GM19438 (cell line): ENCODE data around the gene KRTAP5-4.
"Not testable (repeated sequence)": the region's sequence is repeated elsewhere in the genome, so short reads cannot be mapped to it uniquely, and the experiment has no call there.

ENCODE experiments used
- ATAC-seq: cut with Tn5 transposase; IDR thresholded peaks from one replicate; pipeline ENCODE4 v1.9.1; 2021; ENCODE audit warnings: low read depth; ENCODE audit not compliant: unreplicated experiment

KRTAP5-4 gene

GRCh38 chr11:1605923-1606322, 16.0 kb downstream of the KRTAP5-4 start:
- peak; percentile 66 for ATAC-seq

DNA sequence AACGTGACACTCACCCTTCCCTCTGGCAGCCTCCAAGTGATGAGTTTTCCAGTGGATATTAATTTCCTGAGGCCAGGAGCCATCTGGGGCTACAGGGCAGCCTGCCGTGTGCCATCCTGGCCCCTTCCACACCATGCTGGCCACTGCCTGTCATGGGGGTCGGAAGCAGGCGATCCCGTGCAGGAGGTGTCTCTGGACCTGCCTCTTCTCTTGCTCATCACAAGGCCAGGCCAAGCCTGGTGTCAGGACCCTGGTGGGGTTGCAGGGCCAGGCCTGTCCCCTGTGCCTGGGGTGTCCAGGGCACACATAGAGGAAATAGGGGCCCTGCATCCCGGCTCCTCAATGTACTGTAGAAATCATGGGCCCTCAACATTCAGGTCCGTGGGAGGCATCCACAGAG, 17.2 kb downstream of the KRTAP5-4 start:
- no peak for ATAC-seq

DNA sequence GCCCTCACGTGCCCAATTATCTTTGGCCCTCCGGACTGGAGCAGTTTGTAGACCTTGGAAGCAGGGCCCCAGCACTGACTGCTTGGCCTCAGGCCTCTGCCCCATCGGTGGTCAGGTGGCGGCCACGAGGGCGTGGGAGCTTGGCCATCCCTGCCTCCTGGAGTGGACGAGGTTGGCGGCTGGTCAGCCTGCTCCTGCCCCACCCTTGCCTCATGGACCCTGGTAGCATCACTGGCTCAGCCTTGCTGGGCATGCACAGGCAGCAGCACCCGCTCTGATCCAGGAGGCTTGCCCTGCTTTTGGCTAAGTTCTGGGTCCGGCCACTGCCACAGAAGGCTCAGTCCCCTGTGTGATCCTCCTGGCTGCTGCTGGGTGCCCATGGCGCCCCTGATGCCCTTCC, 17.8 kb downstream of the KRTAP5-4 start:
- ATAC-seq: no peak

GRCh38 chr11:1603629-1604028, 18.3 kb downstream of the KRTAP5-4 start:
- no peak for ATAC-seq

GRCh38 chr11:1601663-1602062, 20.3 kb downstream of the KRTAP5-4 start:
- not testable (repeated sequence) for ATAC-seq

DNA sequence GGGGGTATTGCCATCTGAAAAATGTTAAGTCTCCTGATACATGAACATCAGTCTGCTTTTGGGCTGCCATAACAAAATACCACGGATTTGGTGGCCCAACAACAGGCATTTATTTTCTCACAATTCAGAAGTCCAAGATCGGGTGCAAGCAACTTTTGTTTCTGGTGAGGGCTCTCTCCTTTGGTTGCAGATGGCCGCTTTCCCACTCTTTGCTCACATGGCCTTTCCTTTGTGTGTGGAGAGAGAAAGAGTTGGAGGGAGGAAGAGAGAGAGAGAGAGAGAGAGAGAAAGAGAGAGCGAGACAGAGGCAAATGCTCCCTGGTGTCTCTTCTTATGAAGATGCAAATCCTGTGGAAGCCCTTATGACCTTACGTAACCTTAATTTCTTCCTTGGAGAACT, 21.3 kb downstream of the KRTAP5-4 start:
- no peak for ATAC-seq

- ATAC-seq: no peak
These were observed 23.1 kb downstream of the KRTAP5-4 start for GRCh38 chr11:1598816-1599215.

DNA sequence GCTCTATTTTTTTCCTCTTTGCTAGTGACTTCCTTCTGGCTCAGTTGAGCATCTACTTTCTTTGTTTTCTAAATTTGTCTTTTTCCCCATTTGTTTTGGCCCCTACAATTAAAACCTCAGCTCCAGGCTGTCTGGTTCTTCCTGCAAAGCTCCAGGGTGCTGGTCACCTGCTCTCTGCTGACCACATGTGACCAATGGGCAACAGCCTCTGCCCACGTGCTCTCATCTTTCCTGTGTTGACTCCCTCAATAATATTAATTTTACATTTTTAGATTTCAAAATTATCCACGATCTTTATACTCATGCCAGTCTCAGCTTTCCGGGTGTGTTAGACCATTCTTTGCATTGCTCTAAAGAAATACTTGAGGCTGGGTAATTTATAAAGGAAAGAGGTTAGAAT, 23.5 kb downstream of the KRTAP5-4 start:
- not testable (repeated sequence) for ATAC-seq

DNA sequence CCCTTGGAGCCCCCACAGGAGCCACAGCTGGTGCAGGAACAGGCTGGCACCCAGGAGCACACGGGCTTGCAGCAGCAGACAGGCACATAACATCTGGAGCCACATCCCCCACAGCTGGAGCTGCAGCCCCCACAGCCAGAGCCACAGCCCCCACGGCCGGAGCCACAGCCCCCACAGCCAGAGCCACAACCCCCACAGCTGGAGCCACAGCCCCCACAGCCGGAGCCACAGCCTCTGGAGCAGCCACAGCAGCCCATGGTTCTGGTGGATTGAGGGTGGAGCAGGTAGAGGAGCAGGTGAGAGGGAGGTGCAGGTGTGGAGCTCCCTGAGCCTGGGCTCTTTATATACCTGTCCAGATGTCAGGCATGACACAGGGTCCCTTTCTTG, 24.0 kb downstream of the KRTAP5-4 start, which contains the start of gene KRTAP5-2:
Gene KRTAP5-2, minus strand, starts transcription at position 301 of the 387 bp plus-strand sequence. Its CDS starts 44 bp downstream, at position 257.
- ATAC-seq: no peak

GRCh38 chr11:1597331-1597993, 24.5 kb downstream of the KRTAP5-4 start:
- ATAC-seq: no peak

DNA sequence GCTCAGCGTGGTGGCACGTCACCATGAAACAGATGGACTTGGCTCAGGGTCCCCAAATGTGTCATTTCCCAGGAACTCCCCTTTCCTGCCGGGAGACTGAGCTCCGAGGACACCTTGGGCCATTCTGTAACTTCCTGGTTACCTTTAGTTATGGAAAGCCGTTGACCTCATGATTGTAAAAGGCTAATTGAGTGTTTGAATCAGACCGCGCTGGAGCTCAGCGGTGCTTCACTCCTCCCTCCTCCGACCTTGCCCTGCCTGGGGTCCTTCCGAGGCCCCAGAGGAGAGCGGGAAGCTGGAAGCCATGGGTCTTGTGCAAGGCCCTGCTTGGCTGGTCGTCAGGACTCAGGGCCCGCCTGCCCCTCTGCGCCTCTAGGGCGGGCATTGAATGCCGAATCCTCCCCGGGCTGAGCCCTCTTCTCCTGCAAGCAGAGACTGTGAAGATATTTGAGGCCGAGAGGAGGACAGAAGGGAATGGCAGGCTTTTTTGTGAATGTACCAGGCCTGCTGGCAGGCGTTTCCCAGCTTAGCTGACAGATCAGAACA, 25.3 kb downstream of the KRTAP5-4 start:
- ATAC-seq: not testable (repeated sequence)

DNA sequence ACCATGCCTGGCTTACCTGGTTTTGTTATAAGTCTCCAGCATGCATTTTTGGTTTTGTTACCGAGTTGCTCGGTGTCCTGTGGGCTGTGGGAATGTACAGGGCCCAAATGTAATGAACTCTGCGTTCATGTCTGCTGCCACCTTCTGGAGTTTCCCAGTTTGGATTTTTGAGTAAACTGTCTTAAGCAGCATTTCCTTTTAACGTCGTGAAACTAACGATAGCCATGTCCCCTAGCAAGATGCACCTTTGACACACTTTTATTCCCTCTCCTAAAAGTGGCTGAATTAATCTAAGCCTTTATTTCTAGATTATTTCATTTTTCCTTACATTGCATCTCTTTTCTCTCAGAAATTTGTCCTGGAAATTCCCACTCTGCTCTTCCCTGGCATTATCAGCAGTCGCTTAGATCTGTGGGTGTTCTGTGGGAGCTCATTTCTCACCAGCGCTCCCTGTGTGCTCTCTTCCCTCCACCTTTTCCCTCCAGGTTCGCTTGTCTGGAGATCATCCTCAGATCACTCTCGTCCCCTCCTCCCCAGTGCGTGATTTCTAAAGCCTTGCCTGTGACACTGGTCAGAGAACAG, 25.9 kb downstream of the KRTAP5-4 start:
- not testable (repeated sequence) for ATAC-seq

DNA sequence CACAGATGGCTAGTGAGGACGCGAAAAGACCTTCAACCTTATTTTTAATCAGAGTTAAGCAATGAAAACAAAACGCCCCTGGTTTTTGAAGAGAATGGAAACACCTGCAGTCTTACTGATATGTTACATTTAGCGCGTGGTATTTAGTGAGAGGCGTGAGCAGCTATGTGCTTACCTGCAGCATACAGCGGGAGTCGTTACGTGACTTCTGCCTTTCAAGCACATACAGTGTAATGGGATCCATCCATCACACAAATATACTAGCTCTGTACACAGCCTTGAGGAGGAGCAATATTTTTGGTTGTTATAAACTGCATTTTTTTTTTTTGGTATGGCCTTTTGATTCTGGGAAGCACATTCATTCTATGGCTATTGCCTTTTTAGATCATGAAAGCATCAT, 29.3 kb downstream of the KRTAP5-4 start:
- ATAC-seq: no peak

DNA sequence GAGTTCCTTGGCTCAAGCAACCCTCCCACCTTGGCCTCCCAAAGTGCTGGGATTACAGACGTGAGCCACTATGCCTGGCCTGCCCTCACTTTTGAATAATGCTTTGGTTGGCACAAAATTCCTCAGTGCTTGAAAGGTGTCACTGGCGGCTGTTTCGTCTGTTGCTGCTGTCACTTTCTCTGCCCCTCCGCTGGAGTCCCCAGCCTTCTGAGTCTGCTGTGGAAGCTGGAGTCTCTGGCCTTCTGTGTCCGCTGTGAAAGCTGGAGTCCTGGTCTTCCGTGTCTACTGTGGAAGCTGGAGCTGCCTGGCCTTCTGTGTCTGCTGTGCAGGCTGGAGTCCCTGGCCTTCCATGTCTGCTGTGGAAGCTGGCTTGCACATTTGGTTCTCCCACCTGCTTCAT, 31.9 kb downstream of the KRTAP5-4 start:
- no peak for ATAC-seq

GRCh38 chr11:1589191-1589963, 32.6 kb downstream of the KRTAP5-4 start:
- ATAC-seq: not testable (repeated sequence)

DNA sequence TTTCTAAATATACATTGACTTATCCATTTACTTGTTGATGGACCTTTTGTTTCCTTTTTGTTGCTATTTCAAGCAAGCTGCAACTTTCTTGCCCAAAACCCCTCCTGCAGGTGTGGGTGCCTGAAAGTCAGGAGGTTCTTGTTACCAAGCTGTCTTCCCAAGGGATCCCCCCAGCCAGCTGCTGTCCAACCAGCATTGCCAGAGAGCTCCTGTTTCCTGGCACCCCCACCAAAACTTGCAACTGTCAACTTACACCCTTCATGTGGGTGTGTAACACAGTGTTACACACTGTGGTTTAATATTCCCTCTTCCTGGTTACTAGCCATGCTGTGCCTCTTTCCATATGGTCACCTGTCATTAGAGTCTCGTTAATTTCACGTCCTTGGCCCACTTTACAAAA, 35.2 kb downstream of the KRTAP5-4 start:
- ATAC-seq: no peak

DNA sequence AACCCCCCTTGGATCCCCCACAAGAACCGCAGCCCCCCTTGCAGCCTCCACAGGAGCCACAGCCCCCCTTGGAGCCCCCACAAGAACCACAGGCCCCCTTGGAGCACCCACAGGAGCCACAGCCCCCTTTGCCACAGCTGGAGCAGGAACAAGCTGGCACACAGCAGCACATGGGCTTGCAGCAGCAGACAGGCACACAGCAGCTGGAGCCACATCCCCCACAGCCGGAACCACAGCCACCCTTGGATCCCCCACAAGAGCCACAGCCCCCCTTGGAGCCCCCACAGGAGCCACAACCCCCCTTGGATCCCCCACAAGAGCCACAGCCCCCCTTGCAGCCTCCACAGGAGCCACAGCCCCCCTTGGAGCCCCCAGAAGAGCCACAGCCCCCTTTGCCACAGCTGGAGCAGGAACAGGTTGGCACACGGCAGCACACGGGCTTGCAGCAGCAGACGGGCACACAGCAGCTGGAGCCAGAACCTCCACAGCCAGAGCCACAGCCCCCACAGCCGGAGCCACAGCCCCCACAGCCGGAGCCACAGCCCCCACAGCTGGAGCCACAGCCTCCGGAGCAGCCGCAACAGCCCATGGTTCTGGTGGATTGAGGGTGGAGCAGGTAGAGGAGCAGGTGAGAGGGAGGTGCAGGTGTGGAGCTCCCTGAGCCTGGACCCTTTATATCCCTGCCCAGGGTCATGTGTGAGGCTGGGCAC, 37.1 kb downstream of the KRTAP5-4 start, which contains the start of gene KRTAP5-1:
Gene KRTAP5-1, minus strand, starts transcription at position 623 of the 710 bp plus-strand sequence. Its CDS starts 34 bp downstream, at position 589.
- ATAC-seq: not testable (repeated sequence)

- not testable (repeated sequence) for ATAC-seq
These were observed 39.0 kb downstream of the KRTAP5-4 start for GRCh38 chr11:1582909-1583308.

- ATAC-seq: no peak
These were observed 40.0 kb downstream of the KRTAP5-4 start for GRCh38 chr11:1581976-1582375.

- no peak for ATAC-seq
These were observed 45.1 kb downstream of the KRTAP5-4 start for GRCh38 chr11:1576825-1577224.
